Gastroesophageal sphincter (tissue), 4 donors: Measurements from ENCODE around the gene FOXK1. TPM values are rescaled to one million over a fixed set of nuclear protein-coding genes. Genes with fewer than 3 reads are reported as not detected.

Source experiments
- ATAC-seq: fragments of 150-250 bp; one replicate; pipeline ENCODE4 v1.9.1; 2016; ENCODE audit warnings: mild to moderate bottlenecking, moderate library complexity
- H3K27ac ChIP-seq, 4 donors: fragments of 200-600 bp; sonication (generic) in 3 of 4; 1 replicate in 3 of 4; 2 replicates in 1 of 4; pipeline ENCODE4 v1.5.1; 2016 to 2019
- H3K27me3 ChIP-seq: fragments of 200-600 bp; sonication (generic); one replicate; pipeline ENCODE4 v1.5.1; 2019
- H3K36me3 ChIP-seq, 2 donors: fragments of 200-600 bp; sonication (generic); one replicate each; pipeline ENCODE4 v1.5.1; 2019; ENCODE audit warnings: control low read depth in 1 of 2
- H3K4me1 ChIP-seq, 3 donors: fragments of 200-600 bp; sonication (generic); 1 replicate in 2 of 3; 2 replicates in 1 of 3; pipeline ENCODE4 v1.5.1; 2016 to 2019; ENCODE audit warnings: control low read depth in 2 of 3
- H3K4me3 ChIP-seq, 2 donors: fragments of 200-600 bp; sonication (generic); one replicate each; pipeline ENCODE4 v1.5.1; 2019; ENCODE audit warnings: mild to moderate bottlenecking in 1 of 2, moderate library complexity in 1 of 2
- H3K9me3 ChIP-seq, 3 donors: fragments of 200-600 bp; sonication (generic); one replicate each; pipeline ENCODE4 v1.5.1; 2017 to 2019; ENCODE audit warnings: control low read depth in 2 of 3
- CTCF ChIP-seq, 4 experiments: fragments of 200-600 bp in 2 of 4; fragments of 450-650 bp in 2 of 4; sonication (generic) in 1 of 4; IDR thresholded peaks; one replicate each; pipeline ENCODE4 v1.5.1; 2017 to 2019; ENCODE audit warnings: antibody characterized with exemption in 4 of 4, mild to moderate bottlenecking in 2 of 4, moderate library complexity in 2 of 4
- EP300 ChIP-seq: sonication (generic); formaldehyde crosslinking; IDR thresholded peaks from one replicate; pipeline ENCODE4 v1.6.1; 2017; ENCODE audit warnings: antibody characterized with exemption, mild to moderate bottlenecking
- POLR2A ChIP-seq, 2 donors: fragments of 450-650 bp; IDR thresholded peaks; one replicate each; pipeline ENCODE4 v1.6.1; 2017; ENCODE audit warnings: antibody characterized with exemption in 2 of 2, mild to moderate bottlenecking in 2 of 2, moderate library complexity in 1 of 2
- POLR2AphosphoS5 ChIP-seq: sonication (generic); formaldehyde crosslinking; IDR thresholded peaks from one replicate; pipeline ENCODE4 v1.6.1; 2017; ENCODE audit warnings: antibody characterized with exemption
- WGBS, 2 donors: methylation state at CpG; one replicate each; pipeline ENCODE4 v1.1.5; 2018; ENCODE audit warnings: low coverage in 1 of 2; 5-methylcytosine and 5-hydroxymethylcytosine counted together
- total RNA-seq, 4 donors: library from RNA; depleted of rRNA; stranded (reverse); fragments of >200 nt; gene quantifications; one replicate each; pipeline ENCODE4 v1.1.0, GENCODE V29; 2016

Gene FOXK1
- total RNA-seq, 4 donors from 2014 or later = 28.5 to 45.2 (median 30.0) TPM

DNA sequence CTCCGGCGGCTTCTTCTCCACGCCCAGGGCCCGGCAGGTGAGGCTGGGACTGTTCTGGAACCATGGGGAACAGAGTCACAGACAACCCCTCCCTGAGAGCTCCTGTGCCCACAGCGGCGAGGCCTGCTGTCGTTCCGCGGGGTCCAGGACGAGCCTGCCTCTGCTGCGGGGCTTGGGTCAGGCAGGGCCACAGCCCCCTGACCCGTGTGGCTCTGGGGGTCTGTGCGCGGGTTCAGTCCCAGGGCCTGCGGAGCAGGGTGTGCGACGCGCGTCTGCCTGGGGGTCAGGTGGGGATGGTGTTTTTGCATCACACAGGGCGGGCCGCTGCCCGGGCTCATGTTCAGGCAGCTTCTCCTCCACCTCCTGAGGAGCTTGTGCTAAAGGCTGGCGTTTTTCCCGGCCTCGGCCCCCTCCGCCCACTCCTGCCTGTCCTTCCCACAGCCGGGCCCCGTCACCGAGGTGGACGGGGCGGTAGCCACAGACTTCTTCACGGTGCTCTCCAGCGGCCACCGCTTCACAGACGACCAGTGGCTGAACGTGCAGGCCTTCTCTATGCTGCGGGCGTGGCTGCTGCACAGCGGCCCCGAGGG lies 101.8 kb downstream of the FOXK1 start:
- peaks cover 0 to 93% of the 10 kb centered on the region in 2 donors for H3K36me3 ChIP-seq
- no peaks in the 10 kb centered on the region for H3K27me3 ChIP-seq
- WGBS, 2 donors = no CpG with 5 or more reads among the region's 40 CpGs
- no peak overlapping the region for H3K27ac ChIP-seq
- no peaks in the 10 kb centered on the region for H3K4me1 ChIP-seq
- H3K9me3 ChIP-seq = no peaks in the 10 kb centered on the region
- no peak for TF ChIP-seq EP300
- no peak for TF ChIP-seq POLR2AphosphoS5
- no peak for TF ChIP-seq POLR2A (IDR thresholded peaks at IDR 0.05)
- TF ChIP-seq CTCF (IDR thresholded peaks at IDR 0.05) = no peak
- no peak overlapping the region for H3K4me3 ChIP-seq
- no peak for ATAC-seq

DNA sequence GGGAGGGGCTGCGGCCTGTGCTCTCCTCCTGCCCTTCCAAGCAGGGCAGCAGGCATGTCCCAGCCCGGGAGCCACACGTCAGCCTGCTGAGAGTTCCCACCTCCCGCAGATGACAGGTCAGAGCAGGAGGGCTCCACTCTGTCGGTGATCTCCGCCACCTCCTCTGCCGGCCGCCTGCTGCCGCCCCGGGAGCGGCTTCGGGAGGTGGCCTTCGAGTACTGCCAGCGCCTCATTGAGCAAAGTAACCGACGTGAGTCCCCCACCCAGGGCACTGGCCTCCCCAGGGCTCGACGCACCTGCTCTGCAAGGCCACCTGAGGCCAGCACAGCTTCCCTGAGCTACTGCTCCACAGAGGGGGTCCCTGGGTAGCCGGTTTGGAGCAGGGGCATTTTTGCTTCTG lies 102.7 kb downstream of the FOXK1 start:
- no peak for ATAC-seq
- Histone ChIP-seq H3K4me1 (no peaks in the 10 kb centered on the region), H3K4me3 (no peak overlapping the region), H3K27ac (no peak overlapping the region), H3K36me3 (peaks cover 0 to 100% of the 10 kb centered on the region in 2 donors), H3K27me3 (no peaks in the 10 kb centered on the region), H3K9me3 (no peaks in the 10 kb centered on the region)
- 98% methylated on average over 9 of the region's 19 CpGs; no CpG with 5 or more reads in 1 of the 2 donors for WGBS, 2 donors
- TF ChIP-seq POLR2A (IDR thresholded peaks at IDR 0.05) (no peak), POLR2AphosphoS5 (no peak), CTCF (IDR thresholded peaks at IDR 0.05) (no peak), EP300 (no peak)

GRCh38 chr7:4785371-4785770 lies 103.3 kb downstream of the FOXK1 start:
- Histone ChIP-seq H3K27me3 (no peaks in the 10 kb centered on the region), H3K9me3 (no peaks in the 10 kb centered on the region), H3K4me3 (no peak overlapping the region), H3K36me3 (peaks cover 0 to 100% of the 10 kb centered on the region in 2 donors), H3K4me1 (no peaks in the 10 kb centered on the region), H3K27ac (no peak overlapping the region)
- ATAC-seq = no peak
- WGBS, 2 donors = 89% methylated on average over 10 of the region's 20 CpGs; no CpG with 5 or more reads in 1 of the 2 donors
- TF ChIP-seq CTCF (IDR thresholded peaks at IDR 0.05) = no peak
- no peak for TF ChIP-seq POLR2A (IDR thresholded peaks at IDR 0.05)
- TF ChIP-seq EP300 = no peak
- no peak for TF ChIP-seq POLR2AphosphoS5

DNA sequence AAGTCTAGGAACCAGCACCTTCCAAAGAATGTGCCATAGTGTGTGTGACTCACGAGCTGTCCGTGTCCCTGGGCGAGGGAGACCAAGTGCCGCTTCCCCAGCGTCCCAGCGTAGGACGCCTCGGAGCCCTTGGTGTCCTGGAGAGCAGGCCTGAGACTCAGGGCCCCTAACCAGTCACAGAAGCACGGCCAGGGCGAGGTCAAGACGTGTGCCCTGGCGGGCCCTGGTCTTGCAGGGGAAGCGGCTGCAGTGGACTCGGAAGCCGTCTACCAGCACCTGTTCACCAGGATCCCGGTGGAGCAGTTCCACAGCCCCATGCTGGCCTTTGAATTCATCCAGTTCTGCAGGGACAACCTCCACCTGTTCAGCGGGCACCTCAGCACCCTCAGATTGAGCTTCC lies 103.9 kb downstream of the FOXK1 start:
- H3K9me3 ChIP-seq = no peaks in the 10 kb centered on the region
- no peaks in the 10 kb centered on the region for H3K4me1 ChIP-seq
- no peak for ATAC-seq
- no peaks in the 10 kb centered on the region for H3K27me3 ChIP-seq
- TF ChIP-seq CTCF (IDR thresholded peaks at IDR 0.05) = no peak
- no peak for TF ChIP-seq POLR2AphosphoS5
- TF ChIP-seq EP300 = no peak
- no peak for TF ChIP-seq POLR2A (IDR thresholded peaks at IDR 0.05)
- H3K27ac ChIP-seq = no peak overlapping the region
- WGBS, 2 donors = 100% methylated on average over 3 of the region's 17 CpGs; no CpG with 5 or more reads in 1 of the 2 donors
- H3K36me3 ChIP-seq = peaks cover 0 to 100% of the 10 kb centered on the region in 2 donors
- no peak overlapping the region for H3K4me3 ChIP-seq

DNA sequence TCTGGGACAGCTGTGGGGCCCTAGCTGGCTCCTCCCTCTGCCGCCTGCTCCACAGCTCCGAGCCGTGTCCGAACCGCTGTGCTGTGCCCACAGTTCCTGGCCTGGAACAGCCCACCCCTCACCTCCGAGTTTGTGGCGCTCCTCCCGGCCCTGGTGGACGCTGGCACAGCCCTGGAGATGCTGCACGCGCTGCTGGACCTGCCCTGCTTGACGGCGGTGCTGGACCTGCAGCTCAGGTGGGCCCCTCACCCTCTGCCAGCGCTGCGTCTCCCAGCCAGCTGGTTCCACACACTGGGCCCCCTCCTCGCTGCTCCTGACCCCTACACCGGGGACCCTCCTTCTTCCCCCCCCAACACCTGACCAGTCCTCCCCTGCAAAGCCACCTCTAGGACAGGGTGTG lies 105.4 kb downstream of the FOXK1 start:
- TF ChIP-seq POLR2AphosphoS5 = no peak
- no peak for TF ChIP-seq POLR2A (IDR thresholded peaks at IDR 0.05)
- no peak for TF ChIP-seq EP300
- no peak for TF ChIP-seq CTCF (IDR thresholded peaks at IDR 0.05)
- ATAC-seq = no peak
- 83% methylated on average over 6 of the region's 17 CpGs; no CpG with 5 or more reads in 1 of the 2 donors for WGBS, 2 donors
- H3K27me3 ChIP-seq = no peaks in the 10 kb centered on the region
- H3K4me3 ChIP-seq = no peak overlapping the region
- H3K27ac ChIP-seq = no peak overlapping the region
- H3K36me3 ChIP-seq = peaks cover 0 to 95% of the 10 kb centered on the region in 2 donors
- no peaks in the 10 kb centered on the region for H3K9me3 ChIP-seq
- peaks cover 0 to 11% (median under 1%) of the 10 kb centered on the region in 3 donors for H3K4me1 ChIP-seq
